ENCODE results near the gene INSIG1.

The INSIG1 gene

GRCh38 chr7:155353256-155353897 is 55.7 kb downstream of the INSIG1 start:
- no peak for DNase-seq

DNA sequence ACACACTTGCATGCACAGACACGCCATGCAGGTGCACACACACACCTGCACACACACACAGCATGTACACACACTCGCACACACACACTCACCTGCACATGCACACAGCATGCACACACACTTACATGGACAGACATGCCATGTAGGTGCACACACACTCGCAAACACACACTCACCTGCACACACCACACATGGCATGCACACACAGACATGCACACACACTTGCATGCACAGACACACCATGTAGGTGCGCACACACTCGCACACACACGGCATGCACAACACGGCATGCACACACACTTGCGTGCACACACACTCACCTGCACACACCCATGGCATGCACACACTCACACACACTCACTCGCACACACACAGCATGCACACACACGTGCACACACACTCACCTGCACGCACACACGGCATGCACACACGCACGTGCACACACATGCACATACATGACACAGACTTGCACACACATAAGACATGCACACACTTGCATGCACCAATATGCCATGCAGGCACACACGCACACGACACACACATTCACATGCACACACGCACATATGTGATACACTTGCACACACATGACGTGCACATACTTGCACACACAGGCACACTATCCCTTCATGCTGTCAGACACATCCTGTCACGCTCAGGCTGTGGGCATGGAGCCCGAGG is 56.8 kb downstream of the INSIG1 start:
- DNase-seq: no peak

DNA sequence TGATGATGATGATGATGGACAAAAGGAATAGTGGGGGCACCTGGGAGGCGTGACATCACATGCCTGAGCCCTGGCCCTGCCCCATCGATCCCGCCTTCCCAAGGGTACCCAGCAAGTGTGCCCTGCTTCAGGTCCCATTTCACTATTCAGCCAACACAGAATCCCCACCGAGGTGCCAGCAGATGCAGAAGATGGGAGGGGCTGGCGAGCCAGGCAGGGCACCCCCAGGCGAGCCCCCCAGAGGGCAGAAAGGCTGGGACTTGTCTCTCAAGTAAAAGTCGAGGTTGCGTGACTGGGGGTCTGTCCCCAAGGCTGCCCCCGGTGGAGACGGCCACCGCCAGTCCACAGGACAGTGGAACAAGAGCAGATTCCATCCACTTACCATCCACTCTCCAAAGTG is 57.5 kb downstream of the INSIG1 start:
- DNase-seq: no peak

DNA sequence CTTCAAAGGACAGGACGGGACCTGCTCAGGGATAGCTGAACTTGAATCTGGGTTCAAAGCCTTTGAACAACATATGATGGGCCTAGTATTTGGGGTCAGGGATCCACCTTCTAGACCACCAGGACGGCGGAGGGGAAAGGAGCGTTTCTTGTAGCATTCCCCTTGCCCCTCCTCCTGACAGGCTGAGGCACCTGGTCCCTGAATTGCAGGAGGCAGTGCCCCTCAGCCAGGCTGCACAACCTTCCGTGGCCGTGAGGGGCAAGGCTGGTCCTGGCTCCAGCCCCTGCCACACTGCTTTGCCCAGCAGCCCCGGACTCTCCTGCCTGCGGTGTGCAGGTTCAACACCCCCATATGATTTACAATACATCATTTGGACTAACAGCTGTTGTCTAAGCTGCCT is 58.1 kb downstream of the INSIG1 start:
- no peak for DNase-seq

GRCh38 chr7:155356323-155357105 is 58.8 kb downstream of the INSIG1 start:
- no peak for DNase-seq

DNA sequence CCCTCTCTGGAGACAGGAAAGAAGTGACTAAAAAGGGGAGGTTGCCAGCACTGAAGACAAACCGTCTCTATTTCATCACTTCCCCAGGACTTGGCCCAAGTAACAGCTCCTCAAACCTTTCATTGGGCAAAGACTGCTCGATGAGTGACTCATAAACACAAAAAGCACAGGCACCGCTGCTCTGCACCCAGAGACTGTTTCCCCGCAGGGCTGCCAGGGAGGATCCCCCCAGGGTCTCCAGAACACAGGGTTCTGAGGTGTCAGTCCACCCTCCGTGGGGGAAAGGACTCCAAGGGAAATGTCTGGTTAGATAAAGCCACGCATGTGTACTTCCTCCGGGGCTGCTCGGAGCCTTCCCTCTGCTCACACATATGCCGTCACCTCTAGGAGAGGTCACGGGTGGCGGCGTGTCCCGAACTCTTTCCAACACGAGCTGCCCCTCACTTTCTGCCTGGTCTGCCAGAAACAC is 59.9 kb downstream of the INSIG1 start:
- no peak for DNase-seq

DNA sequence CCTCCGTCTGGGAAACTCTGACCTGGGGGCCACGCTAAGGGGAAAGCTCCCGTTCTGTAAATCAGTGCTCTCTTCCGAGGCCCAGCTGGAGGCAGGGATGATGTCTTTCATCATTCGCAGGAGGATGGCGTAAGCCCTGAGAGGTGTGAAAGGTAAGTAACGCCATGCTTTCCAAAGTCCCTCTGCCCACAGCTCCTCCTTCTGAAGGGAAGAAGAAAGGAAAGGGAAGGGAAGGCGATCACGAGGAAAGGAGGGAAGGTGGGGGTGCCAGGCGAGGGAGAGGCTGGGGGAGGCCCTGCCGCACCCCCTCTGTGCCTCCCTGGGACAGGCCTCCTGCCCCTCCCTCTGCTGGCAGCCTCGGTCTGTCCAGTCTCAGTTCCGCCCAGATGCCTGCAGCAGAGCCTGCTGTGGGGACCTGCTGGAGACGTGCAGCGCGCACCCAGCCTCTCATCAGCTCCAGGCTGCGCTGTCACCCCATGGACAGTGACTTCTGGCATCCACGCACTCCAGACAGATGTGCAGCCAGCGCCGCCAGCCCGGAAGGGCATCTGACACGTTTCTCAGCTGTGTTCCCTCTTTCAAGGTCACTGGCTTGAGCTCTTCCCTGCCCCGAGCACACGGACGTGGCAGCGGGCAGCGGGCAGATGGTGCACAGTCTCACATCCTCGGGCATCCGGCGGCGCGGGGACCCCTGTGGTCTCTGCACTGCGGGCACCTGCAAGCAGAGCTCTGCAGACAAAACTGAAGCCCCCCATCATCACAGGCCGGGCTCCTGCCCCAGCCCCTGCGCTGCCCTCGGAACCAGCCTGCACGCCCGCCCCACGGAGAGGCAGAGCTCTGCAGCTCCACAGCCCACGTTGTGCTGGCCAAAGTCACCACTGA is 60.6 kb downstream of the INSIG1 start:
- DNase-seq: no peak

DNA sequence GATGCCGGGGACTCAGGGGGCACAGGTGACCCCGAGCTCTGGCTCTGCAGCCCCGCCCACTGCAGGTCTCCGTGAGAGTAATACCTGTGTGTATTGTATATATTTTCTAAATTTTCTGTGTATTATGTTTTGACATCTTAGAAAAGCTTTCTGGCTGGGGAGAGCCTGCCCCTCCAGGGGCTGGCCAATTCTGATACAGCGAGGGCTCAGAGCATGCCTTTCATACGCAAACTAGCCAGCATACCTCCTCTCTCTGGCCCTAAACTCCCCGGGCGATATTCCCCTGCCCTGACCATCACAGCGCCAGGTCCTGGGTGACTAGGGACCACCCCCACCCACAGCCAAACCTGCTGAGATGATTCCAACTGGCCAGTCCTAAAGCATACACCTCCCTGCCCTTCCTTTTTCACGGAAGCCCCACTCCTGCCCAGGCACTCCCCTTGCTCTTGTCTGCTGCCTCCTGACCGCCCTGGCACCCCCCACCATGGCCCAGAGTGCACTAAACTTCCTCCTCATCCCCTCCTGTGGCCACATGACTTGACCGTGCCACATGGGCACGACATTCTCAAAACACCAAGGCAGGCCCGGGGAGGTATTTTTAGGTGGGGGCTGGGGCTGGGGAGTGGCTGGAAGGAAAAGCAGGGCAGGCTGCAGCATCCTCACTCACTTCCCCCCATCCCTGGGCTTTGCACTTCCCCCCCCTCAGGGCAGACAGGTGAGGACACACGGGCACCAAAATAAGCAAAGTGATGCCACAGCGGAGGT is 61.5 kb downstream of the INSIG1 start:
- no peak for DNase-seq

Measured in CD4-positive, alpha-beta T cell treated with Interleukin-21 for 1 hour (primary cell).